Mucosa of rectum (tissue), 2 donors: ENCODE measurements around the gene CRYBA1.
"Not testable (repeated sequence)": the region's sequence is repeated elsewhere in the genome, so short reads cannot be mapped to it uniquely, and the experiment has no call there.

Source experiments
- H3K27ac ChIP-seq, 2 donors: one replicate each; pipeline ENCODE4 v1.7.0; 2013; ENCODE audit warnings: inconsistent platforms in 2 of 2, low read depth in 2 of 2, low read length in 2 of 2
- H3K27me3 ChIP-seq, 2 donors: one replicate each; pipeline ENCODE4 v1.7.0; 2013; ENCODE audit warnings: low read length in 2 of 2; ENCODE audit not compliant: control insufficient read depth in 2 of 2, insufficient read depth in 2 of 2
- H3K36me3 ChIP-seq, 2 donors: one replicate each; pipeline ENCODE4 v1.7.0; 2013; ENCODE audit warnings: low read length in 2 of 2; ENCODE audit not compliant: control insufficient read depth in 2 of 2, insufficient read depth in 2 of 2
- H3K4me1 ChIP-seq, 2 donors: one replicate each; pipeline ENCODE4 v1.7.0; 2013; ENCODE audit warnings: low read length in 2 of 2, mild to moderate bottlenecking in 1 of 2; ENCODE audit not compliant: control insufficient read depth in 2 of 2, insufficient read depth in 2 of 2
- H3K4me3 ChIP-seq, 2 donors: one replicate each; pipeline ENCODE4 v1.7.0; 2013; ENCODE audit warnings: low read length in 2 of 2
- H3K9ac ChIP-seq, 2 donors: one replicate each; pipeline ENCODE4 v1.7.0; 2013; ENCODE audit warnings: low read length in 2 of 2, low read depth in 1 of 2, mild to moderate bottlenecking in 1 of 2
- H3K9me3 ChIP-seq, 2 donors: one replicate each; pipeline ENCODE4 v1.7.0; 2013; ENCODE audit warnings: low read length in 2 of 2; ENCODE audit not compliant: control insufficient read depth in 2 of 2
- donor health status: healthy.
- donor health status: Normal muscosa, but diverticular disease.

Gene CRYBA1

GRCh38 chr17:29214215-29215146, 32.2 kb upstream of the CRYBA1 start:
- Histone ChIP-seq H3K27ac (no peak overlapping the region), H3K9ac (no peak overlapping the region), H3K36me3 (no peaks in the 10 kb centered on the region), H3K27me3 (no peaks in the 10 kb centered on the region), H3K4me1 (peaks cover 3% of the 10 kb centered on the region in 2 donors), H3K4me3 (no peak overlapping the region), H3K9me3 (no peaks in the 10 kb centered on the region)

- H3K27me3 ChIP-seq = no peaks in the 10 kb centered on the region
These were observed 31.5 kb upstream of the CRYBA1 start for GRCh38 chr17:29215174-29215573.

GRCh38 chr17:29215717-29216116, 30.9 kb upstream of the CRYBA1 start:
- no peak overlapping the region for H3K9ac ChIP-seq
- no peaks in the 10 kb centered on the region for H3K36me3 ChIP-seq
- no peak overlapping the region for H3K27ac ChIP-seq
- H3K9me3 ChIP-seq = no peaks in the 10 kb centered on the region
- no peaks in the 10 kb centered on the region for H3K27me3 ChIP-seq
- peaks cover 3% of the 10 kb centered on the region in 2 donors for H3K4me1 ChIP-seq
- no peak overlapping the region for H3K4me3 ChIP-seq

More at GRCh38 chr17:29215174-29215573, 31.5 kb upstream of the CRYBA1 start:
- no peaks in the 10 kb centered on the region for H3K36me3 ChIP-seq
- no peak overlapping the region for H3K9ac ChIP-seq
- H3K4me3 ChIP-seq = no peak overlapping the region
- H3K9me3 ChIP-seq = no peaks in the 10 kb centered on the region
- H3K27ac ChIP-seq = no peak overlapping the region
- H3K4me1 ChIP-seq = peaks cover 3% of the 10 kb centered on the region in 2 donors

GRCh38 chr17:29216181-29216580, 30.5 kb upstream of the CRYBA1 start:
- no peaks in the 10 kb centered on the region for H3K27me3 ChIP-seq
- no peaks in the 10 kb centered on the region for H3K9me3 ChIP-seq
- H3K9ac ChIP-seq = no peak overlapping the region
- no peaks in the 10 kb centered on the region for H3K36me3 ChIP-seq
- H3K4me3 ChIP-seq = no peak overlapping the region
- H3K27ac ChIP-seq = no peak overlapping the region
- H3K4me1 ChIP-seq = peaks cover 3% of the 10 kb centered on the region in 2 donors

- Histone ChIP-seq H3K4me1 (peaks cover 3% of the 10 kb centered on the region in 2 donors), H3K9ac (no peak overlapping the region), H3K36me3 (no peaks in the 10 kb centered on the region), H3K27ac (no peak overlapping the region), H3K27me3 (no peaks in the 10 kb centered on the region), H3K4me3 (no peak overlapping the region), H3K9me3 (no peaks in the 10 kb centered on the region)
These were observed 29.8 kb upstream of the CRYBA1 start for GRCh38 chr17:29216856-29217255.

- Histone ChIP-seq H3K4me3 (peak overlapping the region in 1 of 2 donors; percentile 14), H3K9ac (no peak overlapping the region), H3K36me3 (no peaks in the 10 kb centered on the region), H3K9me3 (no peaks in the 10 kb centered on the region), H3K27ac (no peak overlapping the region), H3K4me1 (peaks cover 3% of the 10 kb centered on the region in 2 donors), H3K27me3 (no peaks in the 10 kb centered on the region)
These were observed 27.1 kb upstream of the CRYBA1 start for GRCh38 chr17:29219378-29220047.

GRCh38 chr17:29221338-29221737, 25.3 kb upstream of the CRYBA1 start:
- not testable (repeated sequence) for H3K4me1 ChIP-seq, H3K36me3 ChIP-seq, H3K27ac ChIP-seq, H3K9ac ChIP-seq, H3K27me3 ChIP-seq, H3K9me3 ChIP-seq, H3K4me3 ChIP-seq

- Histone ChIP-seq H3K9me3 (no peaks in the 10 kb centered on the region), H3K36me3 (no peaks in the 10 kb centered on the region), H3K9ac (no peak overlapping the region), H3K4me1 (no peaks in the 10 kb centered on the region), H3K27ac (no peak overlapping the region), H3K27me3 (no peaks in the 10 kb centered on the region), H3K4me3 (no peak overlapping the region)
These were observed 21.3 kb upstream of the CRYBA1 start for GRCh38 chr17:29225396-29225795.

- H3K9ac ChIP-seq = no peak overlapping the region
- no peaks in the 10 kb centered on the region for H3K27me3 ChIP-seq
- H3K9me3 ChIP-seq = no peaks in the 10 kb centered on the region
- H3K36me3 ChIP-seq = no peaks in the 10 kb centered on the region
- no peak overlapping the region for H3K27ac ChIP-seq
- no peaks in the 10 kb centered on the region for H3K4me1 ChIP-seq
- H3K4me3 ChIP-seq = no peak overlapping the region
These were observed 13.4 kb upstream of the CRYBA1 start for GRCh38 chr17:29233301-29233700.

- not testable (repeated sequence) for H3K9me3 ChIP-seq, H3K4me1 ChIP-seq, H3K9ac ChIP-seq, H3K36me3 ChIP-seq, H3K27me3 ChIP-seq, H3K27ac ChIP-seq, H3K4me3 ChIP-seq
These were observed 11.7 kb upstream of the CRYBA1 start for GRCh38 chr17:29234972-29235371.
